Epithelial cell of esophagus (primary cell): Measurements from ENCODE around the gene ITFG1.

Experiments
- DNase-seq: peaks from one replicate; pipeline ENCODE4 v3.0.0; 2010; ENCODE audit warnings: low read depth
- H3K4me3 ChIP-seq: 2 replicates; pipeline ENCODE4 v1.5.1; 2011; ENCODE audit warnings: mild to moderate bottlenecking, low read length, control low read depth
- TF ChIP-seq, protein P1 (sequence below): IDR thresholded peaks from 2 replicates; pipeline ENCODE4 v1.5.1; 2011; ENCODE audit warnings: low read depth, mild to moderate bottlenecking, low read length, control low read depth, inconsistent platforms; ENCODE audit not compliant: insufficient read depth; ENCODE audit errors: missing control alignments

The ITFG1 gene

DNA sequence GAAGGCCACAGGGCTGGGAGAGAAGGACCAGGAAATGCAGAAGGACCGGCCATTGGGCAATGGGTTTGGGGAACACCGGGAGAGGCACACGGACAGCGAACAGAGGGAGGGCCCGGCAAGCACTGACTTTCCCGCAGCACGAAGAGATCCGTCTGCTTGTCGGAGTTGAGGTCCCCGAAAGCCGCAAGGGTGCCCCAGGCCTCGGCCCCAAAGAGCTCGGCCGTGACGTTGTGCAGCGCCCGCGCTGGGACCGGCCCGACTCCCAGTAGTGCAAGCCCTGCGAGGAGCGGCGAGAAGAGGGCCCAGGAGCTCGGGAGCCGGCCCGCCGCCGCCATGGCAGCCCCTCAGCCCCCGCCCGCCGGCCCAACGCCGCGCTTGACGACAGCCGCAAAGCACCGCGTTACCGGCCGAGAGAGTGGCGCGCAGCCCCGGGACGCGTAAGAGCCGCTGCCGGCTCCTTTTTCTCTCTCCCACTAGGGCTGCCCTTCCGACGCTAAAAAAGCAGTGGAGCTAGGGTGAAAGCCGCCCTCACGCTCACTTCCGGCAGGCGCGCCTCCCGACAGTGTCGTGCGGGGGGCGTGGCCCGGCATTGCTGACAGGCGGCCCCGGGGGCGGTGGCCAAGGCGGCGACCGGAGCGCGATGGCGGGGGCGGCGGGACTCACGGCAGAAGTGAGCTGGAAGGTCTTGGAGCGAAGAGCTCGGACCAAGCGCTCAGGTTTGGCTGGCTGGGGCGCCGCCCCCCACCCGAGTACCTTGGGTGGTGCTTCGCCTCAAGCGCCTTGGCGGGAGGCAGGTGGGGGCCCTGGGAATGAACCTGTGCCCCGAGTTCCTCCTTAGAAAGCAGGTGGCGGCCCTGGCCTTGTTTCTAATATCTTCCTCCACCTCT, at the start of gene ITFG1, which contains the start of gene PHKB:
Gene ITFG1, minus strand, starts transcription at position 353 of the 887 bp plus-strand sequence. Its CDS starts 18 bp downstream, at position 335.
Gene PHKB, plus strand, starts transcription at position 621 of the 887 bp plus-strand sequence. Its CDS starts 20 bp downstream, at position 641.
- TF ChIP-seq, protein P1, sequence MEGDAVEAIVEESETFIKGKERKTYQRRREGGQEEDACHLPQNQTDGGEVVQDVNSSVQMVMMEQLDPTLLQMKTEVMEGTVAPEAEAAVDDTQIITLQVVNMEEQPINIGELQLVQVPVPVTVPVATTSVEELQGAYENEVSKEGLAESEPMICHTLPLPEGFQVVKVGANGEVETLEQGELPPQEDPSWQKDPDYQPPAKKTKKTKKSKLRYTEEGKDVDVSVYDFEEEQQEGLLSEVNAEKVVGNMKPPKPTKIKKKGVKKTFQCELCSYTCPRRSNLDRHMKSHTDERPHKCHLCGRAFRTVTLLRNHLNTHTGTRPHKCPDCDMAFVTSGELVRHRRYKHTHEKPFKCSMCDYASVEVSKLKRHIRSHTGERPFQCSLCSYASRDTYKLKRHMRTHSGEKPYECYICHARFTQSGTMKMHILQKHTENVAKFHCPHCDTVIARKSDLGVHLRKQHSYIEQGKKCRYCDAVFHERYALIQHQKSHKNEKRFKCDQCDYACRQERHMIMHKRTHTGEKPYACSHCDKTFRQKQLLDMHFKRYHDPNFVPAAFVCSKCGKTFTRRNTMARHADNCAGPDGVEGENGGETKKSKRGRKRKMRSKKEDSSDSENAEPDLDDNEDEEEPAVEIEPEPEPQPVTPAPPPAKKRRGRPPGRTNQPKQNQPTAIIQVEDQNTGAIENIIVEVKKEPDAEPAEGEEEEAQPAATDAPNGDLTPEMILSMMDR, result no peak
- DNase-seq, result peak; percentile 94
- H3K4me3 ChIP-seq, result peak within 1 kb of the TSS; percentile 98

DNA sequence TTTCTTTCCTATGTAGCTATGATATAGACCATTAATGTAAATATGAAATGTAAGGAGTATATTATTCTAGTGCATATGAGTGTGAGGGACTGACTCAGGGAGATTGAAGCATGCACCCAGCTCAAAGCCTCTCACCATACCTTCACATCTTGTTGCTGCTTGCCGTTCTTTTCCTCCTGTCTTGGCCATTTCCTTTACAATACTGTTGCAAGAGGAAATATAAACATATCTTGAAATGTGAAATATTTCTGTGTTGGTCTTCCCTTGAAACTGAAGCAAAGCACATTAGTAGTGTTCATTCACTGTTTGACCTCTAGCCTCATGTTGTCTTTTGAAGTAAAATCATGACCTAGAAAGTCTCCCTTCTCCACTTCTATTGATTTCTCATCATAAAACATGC, 46.8 kb upstream of the ITFG1 start:
- TF ChIP-seq, protein P1, result no peak
- no peak overlapping the region for H3K4me3 ChIP-seq
- DNase-seq, result peak; percentile 20

DNA sequence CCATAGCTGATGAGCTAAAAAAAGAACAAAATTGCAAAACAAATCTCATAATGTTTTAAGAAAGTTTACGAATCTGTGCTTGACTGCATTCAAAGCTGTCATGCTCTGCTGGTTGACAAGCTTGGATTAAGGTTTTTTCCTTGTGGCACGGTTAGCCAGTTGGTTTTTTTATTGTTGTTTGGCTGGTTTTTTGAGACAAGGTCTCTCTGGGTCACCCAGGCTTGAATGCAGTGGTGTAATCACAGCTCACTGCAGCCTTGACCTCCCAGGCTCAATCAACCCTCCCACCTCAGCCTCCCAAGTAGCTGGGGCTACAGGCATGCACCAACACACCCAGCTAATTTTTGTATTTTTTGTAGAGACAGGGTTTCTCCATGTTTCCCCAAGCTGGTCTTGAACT, 45.9 kb upstream of the ITFG1 start:
- no peak overlapping the region for H3K4me3 ChIP-seq
- DNase-seq, result no peak
- TF ChIP-seq, protein P1, result no peak

DNA sequence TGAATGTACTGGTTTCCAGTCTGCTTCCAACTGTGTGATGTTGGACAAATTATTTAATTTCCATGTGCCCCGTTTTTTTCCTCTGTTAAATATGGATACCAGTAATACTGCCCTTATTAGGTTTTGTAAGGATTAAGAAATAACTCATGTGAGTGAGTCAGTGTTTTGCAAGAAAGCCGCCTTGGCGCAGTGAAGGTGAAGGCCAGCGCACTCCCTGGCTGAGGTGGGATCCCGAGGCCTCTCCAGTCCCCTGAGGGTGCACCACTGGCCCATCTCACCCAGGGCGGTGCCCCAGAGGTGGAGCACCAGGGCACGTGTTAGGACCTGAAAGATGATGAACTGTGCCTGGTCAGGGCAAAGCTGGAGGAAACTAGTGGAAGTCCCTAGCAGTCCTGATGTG, 43.7 kb upstream of the ITFG1 start:
- no peak overlapping the region for H3K4me3 ChIP-seq
- TF ChIP-seq, protein P1, result no peak
- DNase-seq, result peak; percentile 31

DNA sequence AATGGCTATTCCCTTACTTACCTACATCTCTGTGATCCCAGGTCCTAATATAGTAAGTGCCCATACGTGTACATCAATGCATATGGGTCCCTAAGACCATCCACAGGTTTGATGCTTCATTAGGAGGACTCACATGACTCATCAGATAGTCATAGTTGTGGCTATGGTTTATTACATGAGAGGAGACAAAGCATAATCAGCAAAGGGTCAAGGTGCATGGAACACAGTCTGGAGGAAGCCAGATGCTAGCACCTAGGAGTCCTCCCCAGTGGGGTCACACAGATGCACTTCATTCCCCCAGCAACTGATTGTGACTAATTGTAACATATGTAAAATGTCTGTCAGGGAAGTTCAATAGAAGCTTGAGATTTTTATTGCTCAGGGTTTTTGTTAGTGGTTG, 43.1 kb upstream of the ITFG1 start:
- DNase-seq, result peak; percentile 36
- TF ChIP-seq, protein P1, result no peak
- no peak overlapping the region for H3K4me3 ChIP-seq

DNA sequence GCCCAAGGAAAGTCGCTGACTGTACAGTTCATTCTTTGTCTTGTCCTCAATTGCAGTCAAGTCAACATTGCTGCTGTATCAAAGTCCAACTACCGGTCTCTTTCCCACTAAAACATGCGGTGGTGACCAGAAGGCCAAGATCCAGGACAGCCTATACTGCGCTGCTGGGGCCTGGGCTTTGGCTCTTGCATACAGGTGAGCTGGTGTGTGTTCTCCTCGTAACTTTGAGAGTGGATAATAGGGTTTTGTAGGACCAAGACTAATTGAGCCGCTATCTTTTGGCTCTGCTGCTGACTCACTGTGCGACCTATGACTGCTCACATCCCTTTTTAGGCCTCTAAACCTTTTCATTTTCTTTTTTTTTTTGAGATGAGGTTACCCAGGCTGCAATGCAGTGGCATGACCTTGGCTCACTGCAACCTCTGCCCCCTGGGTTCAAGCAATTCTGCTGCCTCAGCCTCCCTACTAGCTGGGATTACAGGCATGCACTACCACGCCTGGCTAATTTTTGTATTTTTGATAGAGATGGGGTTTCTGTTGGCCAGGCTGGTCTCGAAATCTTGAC, 38.9 kb upstream of the ITFG1 start:
- no peak for DNase-seq
- TF ChIP-seq, protein P1, result no peak
- H3K4me3 ChIP-seq, result no peak overlapping the region
